Ureter (tissue), 1 donor: Measurements from ENCODE around the gene NFIX. TPM values are rescaled to one million over a fixed set of nuclear protein-coding genes. Genes with fewer than 3 reads are reported as not detected.

Source experiments
- DNase-seq: peaks from one replicate; pipeline ENCODE4 v3.0.0-alpha.2; 2020; ENCODE audit warnings: low spot score
- total RNA-seq: library from RNA; stranded (reverse); gene quantifications from one replicate; pipeline ENCODE4 v1.2.4, GENCODE V29; 2023
- donor health status: DM: yes; HTN: yes; CAD: no.

Gene NFIX
- total RNA-seq, 1 donor from 2014 or later = 91.7 TPM

GRCh38 chr19:12987781-12988180 lies 7.5 kb upstream of the NFIX start:
- DNase-seq = no peak

GRCh38 chr19:12990431-12990830 lies 4.8 kb upstream of the NFIX start:
- DNase-seq = no peak

- DNase-seq = no peak
These were observed 4.4 kb upstream of the NFIX start for GRCh38 chr19:12990853-12991252.

- no peak for DNase-seq
These were observed 4.0 kb upstream of the NFIX start for GRCh38 chr19:12991296-12991695.

GRCh38 chr19:12992729-12993128 lies 2.5 kb upstream of the NFIX start:
- no peak for DNase-seq

- no peak for DNase-seq
These were observed 1.7 kb upstream of the NFIX start for GRCh38 chr19:12993562-12993961.

- no peak for DNase-seq
These were observed 526 bp downstream of the NFIX start for GRCh38 chr19:12995596-12996405.

GRCh38 chr19:12996406-12997094 lies 1.3 kb downstream of the NFIX start:
- peak; percentile 46 for DNase-seq

GRCh38 chr19:12997179-12997966 lies 2.1 kb downstream of the NFIX start:
- DNase-seq = peak; percentile 41

- no peak for DNase-seq
These were observed 3.0 kb downstream of the NFIX start for GRCh38 chr19:12997967-12998940.

- DNase-seq = no peak
These were observed 5.9 kb downstream of the NFIX start for GRCh38 chr19:13001166-13001501.

GRCh38 chr19:13001502-13002165 lies 6.4 kb downstream of the NFIX start:
- no peak for DNase-seq

- DNase-seq = peak; percentile 85
These were observed 7.1 kb downstream of the NFIX start for GRCh38 chr19:13002166-13002898.

GRCh38 chr19:13003081-13003480 lies 7.8 kb downstream of the NFIX start:
- DNase-seq = no peak

- no peak for DNase-seq
These were observed 9.0 kb downstream of the NFIX start for GRCh38 chr19:13004273-13004672.

- no peak for DNase-seq
These were observed 10.0 kb downstream of the NFIX start for GRCh38 chr19:13005253-13005652.

GRCh38 chr19:13005861-13006370 lies 10.6 kb downstream of the NFIX start:
- DNase-seq = no peak

- no peak for DNase-seq
These were observed 11.4 kb downstream of the NFIX start for GRCh38 chr19:13006431-13007281.
